Measurements from ENCODE around the gene PFDN1. TPM values are rescaled to one million over a fixed set of nuclear protein-coding genes. Genes with fewer than 3 reads are reported as not detected.
"Not testable (repeated sequence)": the region's sequence is repeated elsewhere in the genome, so short reads cannot be mapped to it uniquely, and the experiment has no call there.

PFDN1 gene
- total and polyA plus RNA-seq, 9 of the 15 experiments (the other 6 are each of a cell fraction or from before 2014, with no cell fraction given), result 45.5 to 215 (median 78.0) TPM

DNA sequence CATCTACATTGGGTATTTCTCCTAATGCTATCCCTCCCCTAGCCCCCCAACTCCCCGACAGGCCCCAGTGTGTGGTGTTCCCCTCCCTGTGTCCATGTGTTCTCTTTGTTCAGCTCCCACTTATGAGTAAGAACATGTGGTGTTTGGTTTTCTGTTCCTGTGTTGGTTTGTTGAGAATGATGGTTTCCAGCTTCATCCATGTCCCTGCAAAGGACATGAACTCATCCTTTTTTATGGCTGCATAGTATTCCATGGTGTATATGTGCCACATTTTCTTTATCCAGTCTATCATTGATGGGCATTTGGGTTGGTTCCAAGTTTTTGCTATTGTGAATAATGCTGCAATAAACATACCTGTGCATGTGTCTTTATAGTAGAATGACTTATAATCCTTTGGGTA is 104.0 kb downstream of the PFDN1 start:
- H3K9me1 ChIP-seq (ENCODE audit: control insufficient read depth, insufficient read depth, low read length); FAIRE-seq; H3K4me2 ChIP-seq (ENCODE audit: insufficient read depth, low read length); H2AFZ ChIP-seq (ENCODE audit: low read depth, low read length); H3K4me1 ChIP-seq (replicated peaks in 1 of 2; ENCODE audit: control insufficient read depth in 2 of 2, insufficient read depth in 2 of 2, low read length in 2 of 2); DNase-seq (ENCODE audit: extremely low read depth in 1 of 4, low spot score in 3 of 4); BruUV-seq (replicated peaks); H3K4me3 ChIP-seq; H3K9ac ChIP-seq (ENCODE audit: insufficient read depth in 1 of 2, low read depth in 2 of 2, low read length in 2 of 2); intact Hi-C loops (cut with micrococcal nuclease); H3K27ac ChIP-seq (ENCODE audit: extremely low read depth, low read depth, low read length); ATAC-seq; H3K27me3 ChIP-seq (ENCODE audit: control insufficient read depth in 2 of 2, insufficient read depth in 2 of 2, low read length in 2 of 2); H3K9me3 ChIP-seq (replicated peaks; ENCODE audit: control insufficient read depth, insufficient read depth, low read depth, low read length); H4K20me1 ChIP-seq (replicated peaks; ENCODE audit: control insufficient read depth, insufficient read depth, low read length); in situ Hi-C loops (cut with MboI); CTCF ChIA-PET (ENCODE audit: low intra/inter-chr PET ratio): not testable (repeated sequence)
- TF ChIP-seq ZNF146 (CRISPR knock-in tag; IDR thresholded peaks at IDR 0.05; ENCODE audit: unreplicated experiment), result peak; percentile 59
- peak; percentile 18 to 32; a peak in 2 of 4 replicates for TF ChIP-seq KDM1A (IDR thresholded peaks at IDR 0.05)
- TF ChIP-seq BCOR (IDR thresholded peaks at IDR 0.05), result peak; percentile 61; the same call in 1 of the 2 replicates
- H3K36me3 ChIP-seq (ENCODE audit: control insufficient read depth, insufficient read depth, low read length), result peaks cover 55% of the 10 kb centered on the region
- peaks cover 40% of the 10 kb centered on the region for H3K79me2 ChIP-seq (ENCODE audit: control insufficient read depth, insufficient read depth, low read length)
- POLR2A ChIA-PET, result interaction anchor here (1.0 kb wide), 1 partner anchor 21 kb away, joined by 3 read pairs; no protein-coding TSS in a partner anchor
- WGBS (ENCODE audit: insufficient coverage, low coverage, missing lambda C conversion rate), result 91% methylated on average over 1 of the region's 1 CpG

GRCh38 chr5:140197023-140197422 is 105.9 kb downstream of the PFDN1 start:
- Histone ChIP-seq H4K20me1 (replicated peaks; ENCODE audit: control insufficient read depth, insufficient read depth, low read length) (no peaks in the 10 kb centered on the region; the same call in 1 of the 2 replicates), H3K4me1 (replicated peaks in 1 of 2; ENCODE audit: control insufficient read depth in 2 of 2, insufficient read depth in 2 of 2, low read length in 2 of 2) (peaks cover 6 to 8% of the 10 kb centered on the region in 2 experiments; a peak in 1 of 5 replicates), H3K27ac (ENCODE audit: extremely low read depth, low read depth, low read length) (no peak overlapping the region), H3K79me2 (ENCODE audit: control insufficient read depth, insufficient read depth, low read length) (peaks cover 36% of the 10 kb centered on the region), H3K4me2 (ENCODE audit: insufficient read depth, low read length) (no peak overlapping the region), H3K9me1 (ENCODE audit: control insufficient read depth, insufficient read depth, low read length) (no peaks in the 10 kb centered on the region), H3K4me3 (no peak overlapping the region), H2AFZ (ENCODE audit: low read depth, low read length) (no peak overlapping the region), H3K9me3 (replicated peaks; ENCODE audit: control insufficient read depth, insufficient read depth, low read depth, low read length) (no peaks in the 10 kb centered on the region), H3K9ac (ENCODE audit: insufficient read depth in 1 of 2, low read depth in 2 of 2, low read length in 2 of 2) (no peak overlapping the region), H3K36me3 (ENCODE audit: control insufficient read depth, insufficient read depth, low read length) (peaks cover 41% of the 10 kb centered on the region), H3K27me3 (ENCODE audit: control insufficient read depth in 2 of 2, insufficient read depth in 2 of 2, low read length in 2 of 2) (no peaks in the 10 kb centered on the region)
- BruUV-seq (replicated peaks), result no TSS peak
- ChIA-PET CTCF (ENCODE audit: low intra/inter-chr PET ratio) (no interaction called here), POLR2A (interaction anchor here (0.6 to 1.4 kb wide), 5 partner anchors 11 to 306 kb away, joined by 3 to 7 read pairs (median 4); no protein-coding TSS in a partner anchor)
- DNase-seq (ENCODE audit: extremely low read depth in 1 of 4, low spot score in 3 of 4), result no peak
- intact Hi-C loops (cut with micrococcal nuclease) (no loop called here), in situ Hi-C loops (cut with MboI) (no loop called here)
- ATAC-seq, result no peak
- peak; percentile 40 for FAIRE-seq
- TF ChIP-seq COPS2 (conservative IDR thresholded peaks at IDR 0.05) (no peak), EHMT2 (IDR thresholded peaks at IDR 0.05) (no peak), NUFIP1 (IDR thresholded peaks at IDR 0.05; ENCODE audit: partially characterized antibody) (no peak), GTF2E2 (tag; IDR thresholded peaks at IDR 0.05) (no peak), TRIM24 (IDR thresholded peaks at IDR 0.05) (no peak), ZBTB1 (CRISPR knock-in tag; IDR thresholded peaks at IDR 0.05; ENCODE audit: borderline replicate concordance, low read depth) (no peak), SMARCB1 (IDR thresholded peaks at IDR 0.05; ENCODE audit: insufficient read length, low read depth) (no peak), ZNF41 (CRISPR knock-in tag; conservative IDR thresholded peaks at IDR 0.05) (no peak), JUN (IDR thresholded peaks at IDR 0.05; ENCODE audit: borderline replicate concordance, low read depth, low read length) (no peak), JUN (CRISPR knock-in tag; IDR thresholded peaks at IDR 0.05; ENCODE audit: borderline replicate concordance) (no peak), FUS (optimal IDR thresholded peaks at IDR 0.05; ENCODE audit: low read depth, low read length) (no peak), ZNF146 (CRISPR knock-in tag; IDR thresholded peaks at IDR 0.05; ENCODE audit: unreplicated experiment) (no peak), E2F1 (CRISPR knock-in tag; IDR thresholded peaks at IDR 0.05) (no peak)
- TF ChIP-seq, protein P1, sequence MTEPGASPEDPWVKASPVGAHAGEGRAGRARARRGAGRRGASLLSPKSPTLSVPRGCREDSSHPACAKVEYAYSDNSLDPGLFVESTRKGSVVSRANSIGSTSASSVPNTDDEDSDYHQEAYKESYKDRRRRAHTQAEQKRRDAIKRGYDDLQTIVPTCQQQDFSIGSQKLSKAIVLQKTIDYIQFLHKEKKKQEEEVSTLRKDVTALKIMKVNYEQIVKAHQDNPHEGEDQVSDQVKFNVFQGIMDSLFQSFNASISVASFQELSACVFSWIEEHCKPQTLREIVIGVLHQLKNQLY (CRISPR knock-in tag; conservative IDR thresholded peaks at IDR 0.05), result no peak
- WGBS (ENCODE audit: insufficient coverage, low coverage, missing lambda C conversion rate), result 70% methylated on average over 2 of the region's 2 CpGs

Data from K562 (cell line).